Ishikawa (cell line): ENCODE results near the gene CCDC102B.
A peak's percentile ranks its signal among the peaks of the same experiment; 100 is the strongest.

Experiments used
- CEBPB ChIP-seq: IDR thresholded peaks from 2 replicates; pipeline ENCODE4 v1.6.1; 2012
- CREB1 ChIP-seq: IDR thresholded peaks from 2 replicates; pipeline ENCODE4 v1.6.1; 2012; ENCODE audit warnings: low read depth
- EGR1 ChIP-seq: IDR thresholded peaks from 2 replicates; pipeline ENCODE4 v1.6.1; 2012
- EP300 ChIP-seq: IDR thresholded peaks from 2 replicates; pipeline ENCODE4 v1.6.1; 2012; ENCODE audit warnings: borderline replicate concordance
- FOXM1 ChIP-seq: IDR thresholded peaks from 2 replicates; pipeline ENCODE4 v1.6.1; 2012; ENCODE audit warnings: low read depth, borderline replicate concordance
- MAX ChIP-seq: IDR thresholded peaks from 2 replicates; pipeline ENCODE4 v1.6.1; 2012
- NFIC ChIP-seq: IDR thresholded peaks from 2 replicates; pipeline ENCODE4 v1.6.1; 2012
- RAD21 ChIP-seq: IDR thresholded peaks from 2 replicates; pipeline ENCODE4 v1.6.1; 2012; ENCODE audit warnings: low read depth
- REST ChIP-seq: IDR thresholded peaks from 2 replicates; pipeline ENCODE4 v1.6.1; 2012; ENCODE audit warnings: low read depth, mild to moderate bottlenecking
- TAF1 ChIP-seq: IDR thresholded peaks from 2 replicates; pipeline ENCODE4 v1.6.1; 2012; ENCODE audit warnings: low read depth, mild to moderate bottlenecking
- TCF12 ChIP-seq: IDR thresholded peaks from 2 replicates; pipeline ENCODE4 v1.6.1; 2012; ENCODE audit warnings: low read depth
- TEAD4 ChIP-seq: IDR thresholded peaks from 2 replicates; pipeline ENCODE4 v1.6.1; 2012
- USF1 ChIP-seq: IDR thresholded peaks from 2 replicates; pipeline ENCODE4 v1.6.1; 2012
- YY1 ChIP-seq: IDR thresholded peaks from 2 replicates; pipeline ENCODE4 v1.6.1; 2012; ENCODE audit warnings: low read depth

The CCDC102B gene

GRCh38 chr18:69085951-69086350, 288.1 kb downstream of the CCDC102B start:
- TF ChIP-seq REST (no peak), EP300 (no peak), TEAD4 (no peak), FOXM1 (no peak), MAX (no peak), CREB1 (no peak), USF1 (no peak), TCF12 (no peak), NFIC (no peak)

- TF ChIP-seq CEBPB (peak; percentile 60; the same call in 1 of the 2 replicates), TAF1 (no peak)
Observed at GRCh38 chr18:69088973-69089372, 291.1 kb downstream of the CCDC102B start.

- TF ChIP-seq FOXM1: no peak
- no peak for TF ChIP-seq TEAD4
- TF ChIP-seq CREB1: no peak
- no peak for TF ChIP-seq MAX
- no peak for TF ChIP-seq REST
- no peak for TF ChIP-seq RAD21
- TF ChIP-seq YY1: no peak
- TF ChIP-seq EGR1: no peak
Observed at GRCh38 chr18:69097349-69097748, 299.5 kb downstream of the CCDC102B start.

- TF ChIP-seq TEAD4 (no peak), EP300 (no peak), NFIC (no peak), YY1 (no peak), EGR1 (no peak), RAD21 (no peak)
Observed at GRCh38 chr18:69102959-69103358, 305.1 kb downstream of the CCDC102B start.
